Loucy (cell line): ENCODE data around the gene NFKBIB.
"Not testable (repeated sequence)": the region's sequence is repeated elsewhere in the genome, so short reads cannot be mapped to it uniquely, and the experiment has no call there.

ENCODE experiments used
- EZH2phosphoT487 ChIP-seq: fragments of 200-600 bp; IDR thresholded peaks from 2 replicates; pipeline ENCODE4 v1.6.1; 2018; ENCODE audit warnings: antibody characterized with exemption, mild to moderate bottlenecking, moderate library complexity, borderline replicate concordance
- TF ChIP-seq, protein P1 (sequence below): fragments of 200-600 bp; sonication (generic); conservative IDR thresholded peaks from 2 replicates; pipeline ENCODE4 v1.5.1; 2014; ENCODE audit warnings: mild to moderate bottlenecking, antibody characterized with exemption, low read length

DNA sequence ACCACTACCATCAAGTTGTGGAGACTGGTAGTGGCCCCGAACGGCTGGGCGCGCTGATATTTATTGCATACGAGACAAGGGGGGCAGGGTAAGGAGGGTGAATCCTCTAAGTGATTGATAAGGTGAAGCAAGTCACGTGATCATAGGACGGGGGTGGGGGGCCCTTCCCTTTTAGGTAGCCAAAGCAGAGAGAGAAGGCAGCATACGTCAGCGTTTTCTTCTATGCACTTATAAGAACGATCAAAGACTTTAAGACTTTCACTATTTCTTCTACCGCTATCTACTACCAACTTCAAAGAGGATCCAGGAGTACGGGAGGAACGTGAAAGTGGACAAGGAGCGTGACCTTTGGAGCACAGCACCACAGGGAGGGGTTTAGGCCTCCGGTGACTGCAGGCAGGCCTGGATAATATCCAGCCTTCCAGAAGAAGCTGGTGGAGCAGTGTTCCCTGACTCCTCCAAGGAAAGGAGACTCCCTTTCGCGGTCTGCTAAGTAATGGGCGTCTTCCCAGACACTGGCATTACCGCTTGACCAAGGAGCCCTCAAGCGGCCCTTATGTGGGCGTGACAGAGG, 40.1 kb upstream of the NFKBIB start:
- TF ChIP-seq, protein P1, sequence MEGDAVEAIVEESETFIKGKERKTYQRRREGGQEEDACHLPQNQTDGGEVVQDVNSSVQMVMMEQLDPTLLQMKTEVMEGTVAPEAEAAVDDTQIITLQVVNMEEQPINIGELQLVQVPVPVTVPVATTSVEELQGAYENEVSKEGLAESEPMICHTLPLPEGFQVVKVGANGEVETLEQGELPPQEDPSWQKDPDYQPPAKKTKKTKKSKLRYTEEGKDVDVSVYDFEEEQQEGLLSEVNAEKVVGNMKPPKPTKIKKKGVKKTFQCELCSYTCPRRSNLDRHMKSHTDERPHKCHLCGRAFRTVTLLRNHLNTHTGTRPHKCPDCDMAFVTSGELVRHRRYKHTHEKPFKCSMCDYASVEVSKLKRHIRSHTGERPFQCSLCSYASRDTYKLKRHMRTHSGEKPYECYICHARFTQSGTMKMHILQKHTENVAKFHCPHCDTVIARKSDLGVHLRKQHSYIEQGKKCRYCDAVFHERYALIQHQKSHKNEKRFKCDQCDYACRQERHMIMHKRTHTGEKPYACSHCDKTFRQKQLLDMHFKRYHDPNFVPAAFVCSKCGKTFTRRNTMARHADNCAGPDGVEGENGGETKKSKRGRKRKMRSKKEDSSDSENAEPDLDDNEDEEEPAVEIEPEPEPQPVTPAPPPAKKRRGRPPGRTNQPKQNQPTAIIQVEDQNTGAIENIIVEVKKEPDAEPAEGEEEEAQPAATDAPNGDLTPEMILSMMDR = not testable (repeated sequence)
- not testable (repeated sequence) for TF ChIP-seq EZH2phosphoT487
